HCT116 (cell line): ENCODE measurements around the gene AMBRA1. TPM values are rescaled to one million over a fixed set of nuclear protein-coding genes. Genes with fewer than 3 reads are reported as not detected.
A peak's percentile ranks its signal among the peaks of the same experiment; 100 is the strongest.

Source experiments
- ATAC-seq: fragments of 200-7000 bp; cut with Tn5 transposase; 2 replicates; pipeline ENCODE4 v1.9.1; 2020; ENCODE audit warnings: mild to moderate bottlenecking, moderate library complexity
- BruUV-seq: library from RNA; stranded (reverse); fragments of 400-500 nt; replicated peaks from 2 replicates; lab custom pipeline; 2021; lab: Mats Ljungman, UMichigan
- CTCF ChIA-PET: fragments of 300-600 bp; sonication (Branson Sonifier 250); formaldehyde crosslinking; loops from one replicate; lab custom pipeline; 2021; ENCODE audit warnings: antibody characterized with exemption; lab: Charles Lee
- POLR2A ChIA-PET: fragments of 300-600, 350-600 bp; sonication (Branson Sonifier 250); formaldehyde crosslinking; loops from one replicate; lab custom pipeline; 2021; ENCODE audit warnings: antibody characterized with exemption; lab: Charles Lee
- RAD21 ChIA-PET, 2 experiments: fragments of 300-600 bp; sonication (Branson Sonifier 250); formaldehyde crosslinking; loops; one replicate each; lab custom pipeline; 2023; ENCODE audit warnings: low total read pairs in 2 of 2; ENCODE audit not compliant: uncharacterized antibody in 2 of 2, unreplicated experiment in 2 of 2, low non-redundant PET in 1 of 2; lab: Charles Lee
- DNase-seq: peaks from one replicate; pipeline ENCODE4 v3.0.0-alpha.2; 2010; ENCODE audit warnings: low read depth, low spot score
- H2AFZ ChIP-seq: fragments of 200-600 bp; shearing (Covaris generic), sonication (generic); 2 replicates; pipeline ENCODE4 v1.6.1; 2017; ENCODE audit warnings: low read depth, mixed run types, mixed read lengths, antibody characterized with exemption, low read length; ENCODE audit not compliant: poor library complexity, severe bottlenecking
- H3K27ac ChIP-seq: 2 replicates; pipeline ENCODE4 v1.5.1; 2012; ENCODE audit warnings: low read depth, low read length
- H3K27me3 ChIP-seq: fragments of 200-600 bp; sonication (generic); 2 replicates; pipeline ENCODE4 v1.6.1; 2016; ENCODE audit warnings: mixed run types, low read length, mixed read lengths; ENCODE audit not compliant: insufficient read depth
- H3K36me3 ChIP-seq, 2 experiments: fragments of 200-500 bp in 1 of 2; fragments of 200-600 bp in 1 of 2; sonication (Bioruptor generic) in 1 of 2; sonication (generic) in 1 of 2; 2 replicates each; pipeline versions ENCODE4 v1.5.1 to v1.6.1; 2014 to 2016; ENCODE audit warnings: low read length in 2 of 2, inconsistent platforms in 1 of 2, mixed read lengths in 1 of 2, mixed run types in 1 of 2; ENCODE audit not compliant: insufficient read depth in 2 of 2, control insufficient read depth in 1 of 2
- H3K4me1 ChIP-seq, 2 experiments: fragments of 200-600 bp in 1 of 2; sonication (generic) in 1 of 2; 2 replicates each; pipeline versions ENCODE4 v1.5.1 to v1.6.1; 2012 to 2017; ENCODE audit warnings: low read length in 2 of 2, inconsistent platforms in 1 of 2, mild to moderate bottlenecking in 1 of 2, mixed read lengths in 1 of 2, mixed run types in 1 of 2, moderate library complexity in 1 of 2; ENCODE audit not compliant: insufficient read depth in 2 of 2, control insufficient read depth in 1 of 2
- H3K4me2 ChIP-seq: fragments of 200-600 bp; sonication (generic); 2 replicates; pipeline ENCODE4 v1.6.1; 2017; ENCODE audit warnings: mixed run types, low read length, mixed read lengths
- H3K4me3 ChIP-seq, 2 experiments: fragments of 200-600 bp in 1 of 2; sonication (generic) in 1 of 2; replicated peaks in 1 of 2; 2 replicates each; pipeline ENCODE4 v1.5.1; 2011 to 2016; ENCODE audit warnings: low read length in 2 of 2, control low read depth in 1 of 2, low read depth in 1 of 2, mild to moderate bottlenecking in 1 of 2, mixed read lengths in 1 of 2, mixed run types in 1 of 2
- H3K79me2 ChIP-seq: fragments of 200-600 bp; sonication (generic); 2 replicates; pipeline ENCODE4 v1.6.1; 2017; ENCODE audit warnings: mild to moderate bottlenecking, mixed run types, low read length, moderate library complexity, mixed read lengths; ENCODE audit not compliant: insufficient read depth
- H3K9ac ChIP-seq: fragments of 200-600 bp; sonication (generic); 2 replicates; pipeline ENCODE4 v1.6.1; 2016; ENCODE audit warnings: low read length, mixed read lengths
- H3K9me2 ChIP-seq: fragments of 200-600 bp; sonication (generic), shearing (Covaris generic); 2 replicates; pipeline ENCODE4 v1.6.1; 2017; ENCODE audit warnings: mixed run types, mild to moderate bottlenecking, moderate library complexity; ENCODE audit not compliant: insufficient read depth
- H3K9me3 ChIP-seq, 2 experiments: fragments of 200-500 bp in 1 of 2; fragments of 200-600 bp in 1 of 2; sonication (Bioruptor generic) in 1 of 2; sonication (generic) in 1 of 2; 2 replicates each; pipeline ENCODE4 v1.6.1; 2014 to 2017; ENCODE audit warnings: low read length in 2 of 2, mixed read lengths in 2 of 2, inconsistent platforms in 1 of 2, low read depth in 1 of 2, mild to moderate bottlenecking in 1 of 2, mixed run types in 1 of 2, moderate library complexity in 1 of 2; ENCODE audit not compliant: control insufficient read depth in 1 of 2, insufficient read depth in 1 of 2
- H4K20me1 ChIP-seq: fragments of 200-600 bp; sonication (generic), shearing (Covaris generic); 2 replicates; pipeline ENCODE4 v1.6.1; 2017; ENCODE audit warnings: mixed run types, mild to moderate bottlenecking, moderate library complexity; ENCODE audit not compliant: insufficient read depth
- ATF3 ChIP-seq: IDR thresholded peaks from 2 replicates; pipeline ENCODE4 v1.6.1; 2012
- CBX3 ChIP-seq: IDR thresholded peaks from 2 replicates; pipeline ENCODE4 v1.6.1; 2012; ENCODE audit warnings: low read depth
- CEBPB ChIP-seq: IDR thresholded peaks from 2 replicates; pipeline ENCODE4 v1.6.1; 2012; ENCODE audit warnings: low read depth
- EGR1 ChIP-seq: IDR thresholded peaks from 2 replicates; pipeline ENCODE4 v1.6.1; 2012; ENCODE audit warnings: low read depth
- ELF1 ChIP-seq: IDR thresholded peaks from 2 replicates; pipeline ENCODE4 v1.6.1; 2012; ENCODE audit warnings: low read depth, borderline replicate concordance
- EZH2 ChIP-seq: fragments of 200-600 bp; sonication (generic); IDR thresholded peaks from 2 replicates; pipeline ENCODE4 v1.6.1; 2017; ENCODE audit warnings: antibody characterized with exemption, mixed run types
- EZH2phosphoT487 ChIP-seq: fragments of 200-600 bp; IDR thresholded peaks from 2 replicates; pipeline ENCODE4 v1.6.1; 2018; ENCODE audit warnings: antibody characterized with exemption, borderline replicate concordance
- FOSL1 ChIP-seq: IDR thresholded peaks from 2 replicates; pipeline ENCODE4 v1.6.1; 2012; ENCODE audit warnings: low read depth
- JUND ChIP-seq: IDR thresholded peaks from 2 replicates; pipeline ENCODE4 v1.6.1; 2012
- POLR2A ChIP-seq: IDR thresholded peaks from 2 replicates; pipeline ENCODE4 v1.7.0; 2011; ENCODE audit warnings: borderline replicate concordance; ENCODE audit not compliant: insufficient read depth, insufficient read length; ENCODE audit errors: extremely low read depth
- POLR2AphosphoS5 ChIP-seq: IDR thresholded peaks from 2 replicates; pipeline ENCODE4 v1.6.1; 2011; ENCODE audit warnings: mild to moderate bottlenecking, low read depth, low read length, moderate library complexity
- RAD21 ChIP-seq: IDR thresholded peaks from 2 replicates; pipeline ENCODE4 v1.6.1; 2012; ENCODE audit warnings: low read depth, mild to moderate bottlenecking
- REST ChIP-seq: IDR thresholded peaks from 2 replicates; pipeline ENCODE4 v1.6.1; 2012; ENCODE audit warnings: low read depth
- SIN3A ChIP-seq: IDR thresholded peaks from 2 replicates; pipeline ENCODE4 v1.6.1; 2012; ENCODE audit warnings: low read depth
- SP1 ChIP-seq: IDR thresholded peaks from 2 replicates; pipeline ENCODE4 v1.6.1; 2012; ENCODE audit warnings: low read depth
- SRF ChIP-seq: IDR thresholded peaks from 2 replicates; pipeline ENCODE4 v1.6.1; 2012; ENCODE audit warnings: low read depth
- TCF7L2 ChIP-seq: IDR thresholded peaks from 2 replicates; pipeline ENCODE4 v1.7.0; 2011; ENCODE audit warnings: borderline replicate concordance, inconsistent platforms; ENCODE audit not compliant: insufficient read depth, insufficient read length; ENCODE audit errors: extremely low read depth
- YY1 ChIP-seq: IDR thresholded peaks from 2 replicates; pipeline ENCODE4 v1.6.1; 2011; ENCODE audit warnings: low read length, low read depth, moderate library complexity, mild to moderate bottlenecking; ENCODE audit not compliant: insufficient replicate concordance; ENCODE audit errors: extremely low read depth
- ZFX ChIP-seq: fragments of 450-650 bp; IDR thresholded peaks from 2 replicates; pipeline ENCODE4 v1.6.1; 2017
- ZNF274 ChIP-seq: fragments of 200-500 bp; sonication (Bioruptor generic); IDR thresholded peaks from 2 replicates; pipeline ENCODE4 v1.6.1; 2014; ENCODE audit warnings: mild to moderate bottlenecking, low read depth, low read length, inconsistent platforms
- intact Hi-C: fragments of 100-400 bp; cut with micrococcal nuclease; formaldehyde crosslinking; loops from 2 replicates; pipeline ENCODE4 v1.10.0; 2022
- total RNA-seq: library from RNA; stranded (reverse); gene quantifications from one replicate; pipeline ENCODE4 v1.2.1, GENCODE V29; 2021; ENCODE audit not compliant: unreplicated experiment
- TF ChIP-seq, protein P1 (sequence below): IDR thresholded peaks from 2 replicates; pipeline ENCODE4 v1.6.1; 2012
- TF ChIP-seq, protein P2 (sequence below), 3 experiments: fragments of 200-600 bp in 1 of 3; sonication (generic) in 1 of 3; IDR thresholded peaks in 2 of 3; conservative IDR thresholded peaks in 1 of 3; 2 replicates each; pipeline ENCODE4 v1.5.1; 2012 to 2017; ENCODE audit warnings: low read depth in 2 of 3, low read length in 2 of 3, antibody characterized with exemption in 1 of 3, borderline replicate concordance in 1 of 3, control low read depth in 1 of 3, mild to moderate bottlenecking in 1 of 3, mixed read lengths in 1 of 3, mixed run types in 1 of 3, moderate library complexity in 1 of 3; ENCODE audit not compliant: insufficient read depth in 1 of 3

The AMBRA1 gene
- total RNA-seq, 1 experiment from 2014 or later = 22.7 TPM

- Histone ChIP-seq H3K27me3 (no peaks in the 10 kb centered on the region), H3K36me3 (peaks cover 0 to 2% of the 10 kb centered on the region in 2 experiments; a peak in 1 of 4 replicates), H4K20me1 (no peaks in the 10 kb centered on the region), H3K27ac (peak within 1 kb of the TSS; percentile 73), H2AFZ (peak within 1 kb of the TSS; percentile 83), H3K4me3 (peak within 1 kb of the TSS; percentile 71 to 99), H3K4me2 (peak within 1 kb of the TSS; percentile 92)
- DNase-seq = peak; percentile 82
- POLR2A ChIA-PET = no interaction called here
- intact Hi-C loops = loop anchor here (1.0 to 10.0 kb wide), 4 partner anchors 23 to 380 kb away; partner anchors contain the start of genes AMBRA1 and MDK
- TF ChIP-seq EZH2phosphoT487 (no peak), FOSL1 (no peak), EZH2 (no peak), CBX3 (peak; percentile 63; the same call in 1 of the 2 replicates), ELF1 (peak; percentile 64), RAD21 (peak; percentile 76), CEBPB (no peak), EGR1 (0 out of 2 replicates have a peak, but pooled peaks have one; percentile 49), JUND (no peak), POLR2A (peak; percentile 14), TCF7L2 (peak; percentile 86), SIN3A (peak; percentile 53), ZNF274 (no peak), YY1 (peak; percentile 81), REST (no peak), ZFX (peak; percentile 37; the same call in 1 of the 2 replicates), SRF (no peak), SP1 (peak; percentile 90), POLR2AphosphoS5 (peak; percentile 54), ATF3 (no peak)
- TF ChIP-seq, protein P1, sequence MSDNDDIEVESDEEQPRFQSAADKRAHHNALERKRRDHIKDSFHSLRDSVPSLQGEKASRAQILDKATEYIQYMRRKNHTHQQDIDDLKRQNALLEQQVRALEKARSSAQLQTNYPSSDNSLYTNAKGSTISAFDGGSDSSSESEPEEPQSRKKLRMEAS = peak; percentile 77
- TF ChIP-seq, protein P2, sequence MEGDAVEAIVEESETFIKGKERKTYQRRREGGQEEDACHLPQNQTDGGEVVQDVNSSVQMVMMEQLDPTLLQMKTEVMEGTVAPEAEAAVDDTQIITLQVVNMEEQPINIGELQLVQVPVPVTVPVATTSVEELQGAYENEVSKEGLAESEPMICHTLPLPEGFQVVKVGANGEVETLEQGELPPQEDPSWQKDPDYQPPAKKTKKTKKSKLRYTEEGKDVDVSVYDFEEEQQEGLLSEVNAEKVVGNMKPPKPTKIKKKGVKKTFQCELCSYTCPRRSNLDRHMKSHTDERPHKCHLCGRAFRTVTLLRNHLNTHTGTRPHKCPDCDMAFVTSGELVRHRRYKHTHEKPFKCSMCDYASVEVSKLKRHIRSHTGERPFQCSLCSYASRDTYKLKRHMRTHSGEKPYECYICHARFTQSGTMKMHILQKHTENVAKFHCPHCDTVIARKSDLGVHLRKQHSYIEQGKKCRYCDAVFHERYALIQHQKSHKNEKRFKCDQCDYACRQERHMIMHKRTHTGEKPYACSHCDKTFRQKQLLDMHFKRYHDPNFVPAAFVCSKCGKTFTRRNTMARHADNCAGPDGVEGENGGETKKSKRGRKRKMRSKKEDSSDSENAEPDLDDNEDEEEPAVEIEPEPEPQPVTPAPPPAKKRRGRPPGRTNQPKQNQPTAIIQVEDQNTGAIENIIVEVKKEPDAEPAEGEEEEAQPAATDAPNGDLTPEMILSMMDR (IDR thresholded peaks at IDR 0.05 in 2 of 3, conservative IDR thresholded peaks at IDR 0.05 in 1 of 3; ENCODE audit: borderline replicate concordance in 1 of 3, insufficient read depth in 1 of 3, low read depth in 2 of 3, low read length in 2 of 3) = peak; percentile 69 to 83 (median 82)
- TF ChIP-seq, all 23 proteins: peak for 13
- Histone ChIP-seq H3K9me2 (no peaks in the 10 kb centered on the region), H3K9ac (peak within 1 kb of the TSS; percentile 95), H3K9me3 (no peaks in the 10 kb centered on the region), H3K4me1 (peaks cover 13 to 23% of the 10 kb centered on the region in 2 experiments), H3K79me2 (peaks cover 25% of the 10 kb centered on the region)
- ChIA-PET RAD21 (no interaction called here), CTCF (interaction anchor here (1.2 kb wide), 1 partner anchor 10 kb away, joined by 3 read pairs; no protein-coding TSS in a partner anchor)
- TSS peak; percentile 76 for BruUV-seq
- peak; percentile 95 for ATAC-seq
These were observed 23.5 kb upstream of the AMBRA1 start, which contains the start of the genes ATG13 and HARBI1 for GRCh38 chr11:46617134-46617971. Gene ATG13 (plus strand): TSS chr11:46617553. CDS start chr11:46644292, 26,739 bp downstream. Gene HARBI1 (minus strand): TSS chr11:46617227. CDS start chr11:46616237, 990 bp downstream.
